Activated CD4-positive, alpha-beta memory T cell treated with anti-CD3 and anti-CD28 coated beads for 36 hours (primary cell): ENCODE measurements around the gene MCUR1. TPM values are rescaled to one million over a fixed set of nuclear protein-coding genes. Genes with fewer than 3 reads are reported as not detected.

Experiments used
- CTCF ChIA-PET: fragments of 350-600 bp; sonication (Branson Sonifier 250); formaldehyde crosslinking; loops from one replicate; lab custom pipeline; 2021; ENCODE audit warnings: antibody characterized with exemption, inconsistent platforms; lab: Charles Lee
- POLR2A ChIA-PET: fragments of 350-600 bp; sonication (Branson Sonifier 250); formaldehyde crosslinking; loops from one replicate; lab custom pipeline; 2021; ENCODE audit warnings: antibody characterized with exemption; lab: Charles Lee
- DNase-seq: peaks from one replicate; pipeline ENCODE4 v3.0.0-alpha.2; 2020
- H3K27ac Mint-ChIP-seq: one replicate; pipeline ENCODE4 v1.8.0; 2021; ENCODE audit warnings: mixed read lengths
- H3K27me3 Mint-ChIP-seq: one replicate; pipeline ENCODE4 v1.8.0; 2021; ENCODE audit warnings: mixed read lengths
- H3K36me3 Mint-ChIP-seq: one replicate; pipeline ENCODE4 v1.8.0; 2021; ENCODE audit warnings: mixed read lengths
- H3K4me1 Mint-ChIP-seq: one replicate; pipeline ENCODE4 v1.8.0; 2021; ENCODE audit warnings: low read depth, mixed read lengths
- H3K4me3 Mint-ChIP-seq: one replicate; pipeline ENCODE4 v1.8.0; 2021; ENCODE audit warnings: mild to moderate bottlenecking, mixed read lengths
- H3K9me3 Mint-ChIP-seq: one replicate; pipeline ENCODE4 v1.8.0; 2021; ENCODE audit warnings: mixed read lengths
- intact Hi-C: fragments of 100-400 bp; cut with micrococcal nuclease; formaldehyde crosslinking; loops from one replicate; pipeline ENCODE4 v1.15.1; 2023
- total RNA-seq, 2 experiments: library from RNA; stranded (reverse); gene quantifications; one replicate each; pipeline ENCODE4 v1.2.3, GENCODE V29; 2021

The MCUR1 gene
- total RNA-seq, 2 experiments from 2014 or later: 36.6 to 38.8 TPM

- intact Hi-C loops: no loop called here
- ChIA-PET POLR2A (no interaction called here), CTCF (no interaction called here)
- H3K4me3 Mint-ChIP-seq: no peak overlapping the region
- peaks cover 7% of the 10 kb centered on the region for H3K9me3 Mint-ChIP-seq
- DNase-seq: no peak
- no peak overlapping the region for H3K27ac Mint-ChIP-seq
- H3K36me3 Mint-ChIP-seq: no peaks in the 10 kb centered on the region
- H3K27me3 Mint-ChIP-seq: peaks cover 3% of the 10 kb centered on the region
- no peaks in the 10 kb centered on the region for H3K4me1 Mint-ChIP-seq
Measured at GRCh38 chr6:13827032-13827431, 12.7 kb upstream of the MCUR1 start.

GRCh38 chr6:13825871-13826270, 11.5 kb upstream of the MCUR1 start:
- Mint-ChIP-seq H3K27ac (no peak overlapping the region), H3K36me3 (no peaks in the 10 kb centered on the region), H3K27me3 (peaks cover 3% of the 10 kb centered on the region), H3K4me3 (no peak overlapping the region), H3K4me1 (no peaks in the 10 kb centered on the region), H3K9me3 (peaks cover 7% of the 10 kb centered on the region)
- no peak for DNase-seq
- intact Hi-C loops: no loop called here
- ChIA-PET POLR2A (no interaction called here), CTCF (no interaction called here)

GRCh38 chr6:13818341-13818740, 4.0 kb upstream of the MCUR1 start:
- intact Hi-C loops: no loop called here
- H3K4me1 Mint-ChIP-seq: peaks cover 12% of the 10 kb centered on the region
- no peak overlapping the region for H3K27ac Mint-ChIP-seq
- no peaks in the 10 kb centered on the region for H3K9me3 Mint-ChIP-seq
- H3K4me3 Mint-ChIP-seq: no peak overlapping the region
- POLR2A ChIA-PET: no interaction called here
- DNase-seq: no peak
- CTCF ChIA-PET: interaction anchor here (1.1 kb wide), 1 partner anchor 249 kb away, joined by 3 read pairs; no protein-coding TSS in a partner anchor
- no peaks in the 10 kb centered on the region for H3K36me3 Mint-ChIP-seq
- H3K27me3 Mint-ChIP-seq: no peaks in the 10 kb centered on the region

GRCh38 chr6:13814938-13815575, 700 bp upstream of the MCUR1 start:
- intact Hi-C loops: loop anchor here (1.0 to 2.0 kb wide), 2 partner anchors 20 to 241 kb away; partner anchors contain the start of gene SIRT5
- Mint-ChIP-seq H3K4me1 (peaks cover 32% of the 10 kb centered on the region), H3K27me3 (no peaks in the 10 kb centered on the region), H3K9me3 (no peaks in the 10 kb centered on the region), H3K36me3 (no peaks in the 10 kb centered on the region), H3K27ac (peak overlapping the region; percentile 84), H3K4me3 (peak overlapping the region; percentile 75)
- CTCF ChIA-PET: interaction anchor here (0.6 to 2.0 kb wide), 4 partner anchors 20 to 252 kb away, joined by 4 to 9 read pairs (median 6); partner anchors contain the start of gene SIRT5
- DNase-seq: no peak
- POLR2A ChIA-PET: interaction anchor here (0.6 to 1.7 kb wide), 4 partner anchors 52 to 241 kb away, joined by 3 to 7 read pairs (median 4); partner anchors contain the start of genes NOL7 and SIRT5

GRCh38 chr6:13813621-13814175, 659 bp downstream of the MCUR1 start:
- POLR2A ChIA-PET: interaction anchor here (1.1 to 1.7 kb wide), 3 partner anchors 19 to 239 kb away, joined by 3 to 6 read pairs (median 4); partner anchors contain the start of genes NOL7 and SIRT5
- Mint-ChIP-seq H3K27me3 (no peaks in the 10 kb centered on the region), H3K27ac (peak overlapping the region; percentile 69), H3K9me3 (no peaks in the 10 kb centered on the region), H3K36me3 (peaks cover 4% of the 10 kb centered on the region), H3K4me3 (peak overlapping the region; percentile 87), H3K4me1 (peaks cover 28% of the 10 kb centered on the region)
- no peak for DNase-seq
- CTCF ChIA-PET: interaction anchor here (1.7 to 2.0 kb wide), 2 partner anchors 19 to 239 kb away, joined by 6 to 9 read pairs; partner anchors contain the start of gene SIRT5
- intact Hi-C loops: loop anchor here (1.0 to 2.0 kb wide), 3 partner anchors 19 to 303 kb away; partner anchors contain the start of genes CD83 and SIRT5

- POLR2A ChIA-PET: interaction anchor here (1.5 kb wide), 1 partner anchor 19 kb away, joined by 4 read pairs; no protein-coding TSS in a partner anchor
Measured at GRCh38 chr6:13813026-13813425, 1.3 kb downstream of the MCUR1 start.

GRCh38 chr6:13812359-13812642, 2.1 kb downstream of the MCUR1 start:
- no peak overlapping the region for H3K4me3 Mint-ChIP-seq
- peaks cover 5% of the 10 kb centered on the region for H3K36me3 Mint-ChIP-seq
- DNase-seq: no peak
- no peaks in the 10 kb centered on the region for H3K27me3 Mint-ChIP-seq
- ChIA-PET CTCF (interaction anchor here (2.1 kb wide), 1 partner anchor 17 kb away, joined by 9 read pairs; no protein-coding TSS in a partner anchor), POLR2A (no interaction called here)
- intact Hi-C loops: loop anchor here (2.0 kb wide), 1 partner anchor 304 kb away; the partner anchor contains the start of gene CD83
- H3K9me3 Mint-ChIP-seq: no peaks in the 10 kb centered on the region
- H3K4me1 Mint-ChIP-seq: peaks cover 28% of the 10 kb centered on the region
- no peak overlapping the region for H3K27ac Mint-ChIP-seq

More at GRCh38 chr6:13813026-13813425, 1.3 kb downstream of the MCUR1 start:
- Mint-ChIP-seq H3K9me3 (no peaks in the 10 kb centered on the region), H3K36me3 (peaks cover 5% of the 10 kb centered on the region), H3K4me1 (peaks cover 28% of the 10 kb centered on the region), H3K27me3 (no peaks in the 10 kb centered on the region), H3K27ac (peak overlapping the region; percentile 39), H3K4me3 (peak overlapping the region; percentile 87)
- intact Hi-C loops: loop anchor here (2.0 kb wide), 1 partner anchor 304 kb away; the partner anchor contains the start of gene CD83
- DNase-seq: no peak
- CTCF ChIA-PET: no interaction called here

GRCh38 chr6:13811627-13812358, 2.6 kb downstream of the MCUR1 start:
- no peak for DNase-seq
- intact Hi-C loops: loop anchor here (2.0 kb wide), 1 partner anchor 305 kb away; the partner anchor contains the start of gene CD83
- Mint-ChIP-seq H3K4me1 (peaks cover 28% of the 10 kb centered on the region), H3K9me3 (no peaks in the 10 kb centered on the region), H3K27me3 (no peaks in the 10 kb centered on the region), H3K4me3 (no peak overlapping the region), H3K27ac (no peak overlapping the region), H3K36me3 (peaks cover 5% of the 10 kb centered on the region)
- ChIA-PET CTCF (interaction anchor here (1.6 to 2.1 kb wide), 2 partner anchors 17 to 63 kb away, joined by 5 to 9 read pairs; no protein-coding TSS in a partner anchor), POLR2A (no interaction called here)

- ChIA-PET POLR2A (interaction anchor here (0.6 kb wide), 2 partner anchors 116 to 219 kb away, joined by 3 to 4 read pairs; no protein-coding TSS in a partner anchor), CTCF (interaction anchor here (1.6 to 2.1 kb wide), 3 partner anchors 16 to 64 kb away, joined by 4 to 9 read pairs (median 5); no protein-coding TSS in a partner anchor)
- Mint-ChIP-seq H3K27me3 (no peaks in the 10 kb centered on the region), H3K4me1 (peaks cover 28% of the 10 kb centered on the region), H3K27ac (no peak overlapping the region), H3K36me3 (peaks cover 7% of the 10 kb centered on the region), H3K4me3 (no peak overlapping the region), H3K9me3 (no peaks in the 10 kb centered on the region)
- intact Hi-C loops: no loop called here
- DNase-seq: no peak
Measured at GRCh38 chr6:13810688-13811446, 3.5 kb downstream of the MCUR1 start.

GRCh38 chr6:13808801-13809200, 5.6 kb downstream of the MCUR1 start:
- H3K9me3 Mint-ChIP-seq: no peaks in the 10 kb centered on the region
- H3K27ac Mint-ChIP-seq: no peak overlapping the region
- no peaks in the 10 kb centered on the region for H3K27me3 Mint-ChIP-seq
- intact Hi-C loops: no loop called here
- ChIA-PET CTCF (interaction anchor here (1.8 kb wide), 1 partner anchor 13 kb away, joined by 4 read pairs; no protein-coding TSS in a partner anchor), POLR2A (no interaction called here)
- peaks cover 24% of the 10 kb centered on the region for H3K4me1 Mint-ChIP-seq
- no peak for DNase-seq
- H3K36me3 Mint-ChIP-seq: peaks cover 15% of the 10 kb centered on the region
- no peak overlapping the region for H3K4me3 Mint-ChIP-seq

- CTCF ChIA-PET: interaction anchor here (0.6 to 1.3 kb wide), 4 partner anchors 12 to 233 kb away, joined by 3 read pairs; partner anchors contain the start of gene SIRT5
- POLR2A ChIA-PET: no interaction called here
- peaks cover 15% of the 10 kb centered on the region for H3K36me3 Mint-ChIP-seq
- no peak for DNase-seq
- H3K27ac Mint-ChIP-seq: no peak overlapping the region
- intact Hi-C loops: no loop called here
- H3K4me1 Mint-ChIP-seq: peaks cover 17% of the 10 kb centered on the region
- H3K4me3 Mint-ChIP-seq: no peak overlapping the region
- no peaks in the 10 kb centered on the region for H3K9me3 Mint-ChIP-seq
- H3K27me3 Mint-ChIP-seq: no peaks in the 10 kb centered on the region
Measured at GRCh38 chr6:13807696-13808095, 6.7 kb downstream of the MCUR1 start.
